22Rv1 (cell line): ENCODE results near the gene DNER.

Experiments used
- ZFX ChIP-seq: fragments of 450-650 bp; IDR thresholded peaks from 2 replicates; pipeline ENCODE4 v1.6.1; 2017; ENCODE audit warnings: antibody characterized with exemption, borderline replicate concordance
- TF ChIP-seq, protein P1 (sequence below): fragments of 450-650 bp; IDR thresholded peaks from 2 replicates; pipeline ENCODE4 v1.5.1; 2017; ENCODE audit warnings: mild to moderate bottlenecking

DNA sequence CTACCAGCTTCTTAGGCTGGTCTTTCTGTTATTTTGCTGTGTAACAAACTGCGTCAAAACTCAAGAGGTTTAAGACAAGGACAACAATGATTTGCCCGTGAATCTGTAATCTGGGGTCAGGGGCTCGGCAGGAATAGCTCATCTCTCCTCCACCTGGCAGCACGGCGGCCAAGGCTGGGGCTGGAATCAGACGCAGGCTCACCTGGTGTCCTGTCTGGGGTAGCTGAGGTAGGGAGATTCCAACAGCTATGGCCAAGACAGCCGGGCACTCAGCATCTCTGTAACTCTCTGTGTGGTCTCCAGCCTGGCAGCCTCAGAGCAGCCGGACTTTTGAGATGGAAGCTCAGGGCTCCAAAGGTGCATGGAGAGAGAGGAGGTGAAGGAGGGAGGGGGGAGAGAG, 42.3 kb downstream of the DNER start:
- TF ChIP-seq, protein P1, sequence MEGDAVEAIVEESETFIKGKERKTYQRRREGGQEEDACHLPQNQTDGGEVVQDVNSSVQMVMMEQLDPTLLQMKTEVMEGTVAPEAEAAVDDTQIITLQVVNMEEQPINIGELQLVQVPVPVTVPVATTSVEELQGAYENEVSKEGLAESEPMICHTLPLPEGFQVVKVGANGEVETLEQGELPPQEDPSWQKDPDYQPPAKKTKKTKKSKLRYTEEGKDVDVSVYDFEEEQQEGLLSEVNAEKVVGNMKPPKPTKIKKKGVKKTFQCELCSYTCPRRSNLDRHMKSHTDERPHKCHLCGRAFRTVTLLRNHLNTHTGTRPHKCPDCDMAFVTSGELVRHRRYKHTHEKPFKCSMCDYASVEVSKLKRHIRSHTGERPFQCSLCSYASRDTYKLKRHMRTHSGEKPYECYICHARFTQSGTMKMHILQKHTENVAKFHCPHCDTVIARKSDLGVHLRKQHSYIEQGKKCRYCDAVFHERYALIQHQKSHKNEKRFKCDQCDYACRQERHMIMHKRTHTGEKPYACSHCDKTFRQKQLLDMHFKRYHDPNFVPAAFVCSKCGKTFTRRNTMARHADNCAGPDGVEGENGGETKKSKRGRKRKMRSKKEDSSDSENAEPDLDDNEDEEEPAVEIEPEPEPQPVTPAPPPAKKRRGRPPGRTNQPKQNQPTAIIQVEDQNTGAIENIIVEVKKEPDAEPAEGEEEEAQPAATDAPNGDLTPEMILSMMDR, result no peak
- TF ChIP-seq ZFX, result no peak
